CD4-positive, CD25-positive, alpha-beta regulatory T cell (primary cell): Measurements from ENCODE around the gene ONECUT2. TPM values are rescaled to one million over a fixed set of nuclear protein-coding genes. Genes with fewer than 3 reads are reported as not detected.
A peak's percentile ranks its signal among the peaks of the same experiment; 100 is the strongest.

ENCODE experiments used
- ATAC-seq, 2 donors: fragments of 150-1000 bp; cut with Tn5 transposase; one replicate each; pipeline ENCODE4 v1.10.0; 2021; ENCODE audit warnings: low read depth in 2 of 2, moderate number of reproducible peaks in 2 of 2, moderate library complexity in 1 of 2
- DNase-seq, 3 donors: peaks; one replicate each; pipeline versions ENCODE4 v3.0.0 to v3.0.0-alpha.2; 2012 to 2022; ENCODE audit warnings: mixed read lengths in 1 of 3
- H3K27ac ChIP-seq: one replicate; pipeline ENCODE4 v1.7.0; 2013; ENCODE audit warnings: mild to moderate bottlenecking, low read length; ENCODE audit not compliant: insufficient read depth, poor library complexity, severe bottlenecking
- H3K27me3 ChIP-seq: one replicate; pipeline ENCODE4 v1.7.0; 2013; ENCODE audit warnings: low read length; ENCODE audit not compliant: control insufficient read depth, insufficient read depth
- H3K36me3 ChIP-seq: one replicate; pipeline ENCODE4 v1.7.0; 2013; ENCODE audit warnings: mild to moderate bottlenecking, low read length, moderate library complexity; ENCODE audit not compliant: control insufficient read depth, insufficient read depth
- H3K4me1 ChIP-seq: 2 replicates; pipeline ENCODE4 v1.7.0; 2013; ENCODE audit warnings: mild to moderate bottlenecking, low read length; ENCODE audit not compliant: insufficient read depth, control insufficient read depth, poor library complexity, severe bottlenecking
- H3K4me3 ChIP-seq: one replicate; pipeline ENCODE4 v1.7.0; 2013; ENCODE audit warnings: low read depth, mild to moderate bottlenecking, low read length, moderate library complexity
- H3K9me3 ChIP-seq, 2 experiments: 1 replicate in 1 of 2; 2 replicates in 1 of 2; pipeline ENCODE4 v1.7.0; 2013; ENCODE audit warnings: low read length in 2 of 2, mild to moderate bottlenecking in 1 of 2, moderate library complexity in 1 of 2; ENCODE audit not compliant: control insufficient read depth in 2 of 2
- H3K27ac Mint-ChIP-seq, 3 donors: one replicate each; pipeline ENCODE4 v1.8.0; 2020 to 2022; ENCODE audit warnings: mild to moderate bottlenecking in 3 of 3, mixed read lengths in 3 of 3, moderate library complexity in 2 of 3
- H3K27me3 Mint-ChIP-seq: one replicate; pipeline ENCODE4 v1.8.0; 2022; ENCODE audit warnings: mild to moderate bottlenecking, mixed read lengths
- H3K36me3 Mint-ChIP-seq: one replicate; pipeline ENCODE4 v1.8.0; 2020; ENCODE audit warnings: mixed read lengths
- H3K4me1 Mint-ChIP-seq, 4 donors: one replicate each; pipeline ENCODE4 v1.8.0; 2020 to 2022; ENCODE audit warnings: mixed read lengths in 4 of 4, mild to moderate bottlenecking in 1 of 4
- H3K4me3 Mint-ChIP-seq, 4 donors: one replicate each; pipeline ENCODE4 v1.8.0; 2020 to 2022; ENCODE audit warnings: mild to moderate bottlenecking in 4 of 4, mixed read lengths in 4 of 4, moderate library complexity in 3 of 4
- H3K9me3 Mint-ChIP-seq, 7 donors: one replicate each; pipeline ENCODE4 v1.8.0; 2020 to 2022; ENCODE audit warnings: mixed read lengths in 7 of 7, mild to moderate bottlenecking in 3 of 7, moderate library complexity in 2 of 7
- polyA plus RNA-seq, 4 donors: library from polyadenylated mRNA; unstranded; fragments of 300-500 nt; fragmentation: Illumina TruSeq; gene quantifications; one replicate each; pipeline ENCODE4 v1.2.3, GENCODE V29; 2021
- total RNA-seq: library from RNA; stranded (reverse); gene quantifications from one replicate; pipeline ENCODE4 v1.2.3, GENCODE V29; 2022

ONECUT2 gene
- total and polyA plus RNA-seq, 5 donors from 2014 or later = not detected

- ATAC-seq = no peak
- Histone ChIP-seq H3K9me3 (no peaks in the 10 kb centered on the region), H3K36me3 (no peaks in the 10 kb centered on the region), H3K27ac (no peak overlapping the region), H3K4me3 (no peak overlapping the region), H3K4me1 (peaks cover 37% of the 10 kb centered on the region), H3K27me3 (peaks cover 37% of the 10 kb centered on the region)
- H3K36me3 Mint-ChIP-seq = no peaks in the 10 kb centered on the region
- peaks cover 0 to 49% (median 22%) of the 10 kb centered on the region in 4 donors for H3K4me1 Mint-ChIP-seq
- peaks cover 0 to 5% (median 0%) of the 10 kb centered on the region in 7 donors for H3K9me3 Mint-ChIP-seq
- H3K27ac Mint-ChIP-seq = no peak overlapping the region
- peaks cover 93% of the 10 kb centered on the region for H3K27me3 Mint-ChIP-seq
- peak overlapping the region in 3 of 4 donors; percentile 36 to 71 (median 46) for H3K4me3 Mint-ChIP-seq
- DNase-seq = no peak
These were observed 6.1 kb downstream of the ONECUT2 start for GRCh38 chr18:57441071-57441794.

- DNase-seq = no peak
- H3K4me1 Mint-ChIP-seq = peaks cover 0 to 30% (median 14%) of the 10 kb centered on the region in 4 donors
- Histone ChIP-seq H3K9me3 (no peaks in the 10 kb centered on the region), H3K4me3 (no peak overlapping the region), H3K27me3 (peaks cover 41% of the 10 kb centered on the region), H3K27ac (no peak overlapping the region), H3K36me3 (no peaks in the 10 kb centered on the region), H3K4me1 (peaks cover 20% of the 10 kb centered on the region)
- H3K27me3 Mint-ChIP-seq = peaks cover 82% of the 10 kb centered on the region
- no peaks in the 10 kb centered on the region for H3K36me3 Mint-ChIP-seq
- ATAC-seq = no peak
- H3K9me3 Mint-ChIP-seq = peaks cover 0 to 5% (median 0%) of the 10 kb centered on the region in 7 donors
- H3K27ac Mint-ChIP-seq = no peak overlapping the region
- H3K4me3 Mint-ChIP-seq = no peak overlapping the region
These were observed 8.1 kb downstream of the ONECUT2 start for GRCh38 chr18:57443247-57443646.

- H3K4me3 Mint-ChIP-seq = no peak overlapping the region
- H3K27ac Mint-ChIP-seq = no peak overlapping the region
- Histone ChIP-seq H3K4me3 (no peak overlapping the region), H3K27ac (no peak overlapping the region), H3K9me3 (no peaks in the 10 kb centered on the region), H3K36me3 (no peaks in the 10 kb centered on the region), H3K27me3 (peaks cover 40% of the 10 kb centered on the region), H3K4me1 (peaks cover 16% of the 10 kb centered on the region)
- H3K9me3 Mint-ChIP-seq = peaks cover 0 to 2% (median 0%) of the 10 kb centered on the region in 7 donors
- H3K27me3 Mint-ChIP-seq = peaks cover 82% of the 10 kb centered on the region
- ATAC-seq = no peak
- H3K36me3 Mint-ChIP-seq = no peaks in the 10 kb centered on the region
- DNase-seq = no peak
- H3K4me1 Mint-ChIP-seq = peaks cover 0 to 25% (median 11%) of the 10 kb centered on the region in 4 donors
These were observed 8.5 kb downstream of the ONECUT2 start for GRCh38 chr18:57443702-57444101.

- Mint-ChIP-seq H3K4me3 (no peak overlapping the region), H3K9me3 (peaks cover 0 to 2% (median 0%) of the 10 kb centered on the region in 7 donors), H3K4me1 (peaks cover 0 to 19% (median 7%) of the 10 kb centered on the region in 4 donors), H3K27ac (no peak overlapping the region), H3K36me3 (no peaks in the 10 kb centered on the region), H3K27me3 (peaks cover 81% of the 10 kb centered on the region)
- peaks cover 35% of the 10 kb centered on the region for H3K27me3 ChIP-seq
- ATAC-seq (no peak), DNase-seq (no peak)
- H3K4me1 ChIP-seq = peaks cover 10% of the 10 kb centered on the region
- H3K36me3 ChIP-seq = no peaks in the 10 kb centered on the region
- no peak overlapping the region for H3K27ac ChIP-seq
- H3K4me3 ChIP-seq = no peak overlapping the region
- H3K9me3 ChIP-seq = no peaks in the 10 kb centered on the region
These were observed 9.2 kb downstream of the ONECUT2 start for GRCh38 chr18:57444301-57444759.

- peaks cover 34% of the 10 kb centered on the region for H3K27me3 ChIP-seq
- Mint-ChIP-seq H3K9me3 (peaks cover 0 to 2% (median 0%) of the 10 kb centered on the region in 7 donors), H3K27ac (no peak overlapping the region), H3K4me3 (no peak overlapping the region), H3K36me3 (no peaks in the 10 kb centered on the region), H3K27me3 (peaks cover 78% of the 10 kb centered on the region), H3K4me1 (peaks cover 0 to 10% (median 6%) of the 10 kb centered on the region in 4 donors)
- no peak overlapping the region for H3K4me3 ChIP-seq
- no peaks in the 10 kb centered on the region for H3K36me3 ChIP-seq
- H3K27ac ChIP-seq = no peak overlapping the region
- DNase-seq = no peak
- no peak for ATAC-seq
- H3K9me3 ChIP-seq = no peaks in the 10 kb centered on the region
- peaks cover 9% of the 10 kb centered on the region for H3K4me1 ChIP-seq
These were observed 10.5 kb downstream of the ONECUT2 start for GRCh38 chr18:57445488-57446319.

GRCh38 chr18:57446322-57446721 is 11.1 kb downstream of the ONECUT2 start:
- H3K27ac ChIP-seq = no peak overlapping the region
- H3K27me3 Mint-ChIP-seq = peaks cover 72% of the 10 kb centered on the region
- H3K4me3 Mint-ChIP-seq = no peak overlapping the region
- H3K9me3 Mint-ChIP-seq = peaks cover 0 to 2% (median 0%) of the 10 kb centered on the region in 7 donors
- H3K4me3 ChIP-seq = no peak overlapping the region
- DNase-seq (no peak), ATAC-seq (no peak)
- peaks cover 0 to 8% (median 3%) of the 10 kb centered on the region in 4 donors for H3K4me1 Mint-ChIP-seq
- H3K27me3 ChIP-seq = peaks cover 34% of the 10 kb centered on the region
- peaks cover 6% of the 10 kb centered on the region for H3K4me1 ChIP-seq
- H3K9me3 ChIP-seq = no peaks in the 10 kb centered on the region
- no peaks in the 10 kb centered on the region for H3K36me3 Mint-ChIP-seq
- no peaks in the 10 kb centered on the region for H3K36me3 ChIP-seq
- no peak overlapping the region for H3K27ac Mint-ChIP-seq

GRCh38 chr18:57447154-57447621 is 12.0 kb downstream of the ONECUT2 start:
- no peak for ATAC-seq
- Histone ChIP-seq H3K36me3 (no peaks in the 10 kb centered on the region), H3K27ac (no peak overlapping the region), H3K4me1 (no peaks in the 10 kb centered on the region), H3K9me3 (no peaks in the 10 kb centered on the region), H3K4me3 (no peak overlapping the region), H3K27me3 (peaks cover 27% of the 10 kb centered on the region)
- no peaks in the 10 kb centered on the region for H3K36me3 Mint-ChIP-seq
- H3K27me3 Mint-ChIP-seq = peaks cover 63% of the 10 kb centered on the region
- peaks cover 0 to 3% (median 0%) of the 10 kb centered on the region in 4 donors for H3K4me1 Mint-ChIP-seq
- no peak overlapping the region for H3K4me3 Mint-ChIP-seq
- DNase-seq = no peak
- H3K27ac Mint-ChIP-seq = no peak overlapping the region
- H3K9me3 Mint-ChIP-seq = peaks cover 0 to 2% (median 0%) of the 10 kb centered on the region in 7 donors
